ENCODE results near the gene NT5C.
A peak's percentile ranks its signal among the peaks of the same experiment; 100 is the strongest.

NT5C gene

GRCh38 chr17:75105126-75106080 lies 26.1 kb downstream of the NT5C start (continued):
- TF ChIP-seq, protein P1, sequence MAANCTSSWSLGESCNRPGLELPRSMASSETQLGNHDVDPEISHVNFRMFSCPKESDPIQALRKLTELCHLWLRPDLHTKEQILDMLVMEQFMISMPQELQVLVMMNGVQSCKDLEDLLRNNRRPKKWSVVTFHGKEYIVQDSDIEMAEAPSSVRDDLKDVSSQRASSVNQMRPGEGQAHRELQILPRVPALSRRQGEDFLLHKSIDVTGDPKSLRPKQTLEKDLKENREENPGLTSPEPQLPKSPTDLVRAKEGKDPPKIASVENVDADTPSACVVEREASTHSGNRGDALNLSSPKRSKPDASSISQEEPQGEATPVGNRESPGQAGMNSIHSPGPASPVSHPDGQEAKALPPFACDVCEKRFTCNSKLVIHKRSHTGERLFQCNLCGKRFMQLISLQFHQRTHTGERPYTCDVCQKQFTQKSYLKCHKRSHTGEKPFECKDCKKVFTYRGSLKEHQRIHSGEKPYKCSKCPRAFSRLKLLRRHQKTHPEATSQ (tag by site-specific recombination; IDR thresholded peaks at IDR 0.05): peak; percentile 84; the same call in 1 of the 2 replicates
- TF ChIP-seq, protein P2, sequence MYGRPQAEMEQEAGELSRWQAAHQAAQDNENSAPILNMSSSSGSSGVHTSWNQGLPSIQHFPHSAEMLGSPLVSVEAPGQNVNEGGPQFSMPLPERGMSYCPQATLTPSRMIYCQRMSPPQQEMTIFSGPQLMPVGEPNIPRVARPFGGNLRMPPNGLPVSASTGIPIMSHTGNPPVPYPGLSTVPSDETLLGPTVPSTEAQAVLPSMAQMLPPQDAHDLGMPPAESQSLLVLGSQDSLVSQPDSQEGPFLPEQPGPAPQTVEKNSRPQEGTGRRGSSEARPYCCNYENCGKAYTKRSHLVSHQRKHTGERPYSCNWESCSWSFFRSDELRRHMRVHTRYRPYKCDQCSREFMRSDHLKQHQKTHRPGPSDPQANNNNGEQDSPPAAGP (tag by site-specific recombination; IDR thresholded peaks at IDR 0.05): peak; percentile 92
- TF ChIP-seq, protein P3, sequence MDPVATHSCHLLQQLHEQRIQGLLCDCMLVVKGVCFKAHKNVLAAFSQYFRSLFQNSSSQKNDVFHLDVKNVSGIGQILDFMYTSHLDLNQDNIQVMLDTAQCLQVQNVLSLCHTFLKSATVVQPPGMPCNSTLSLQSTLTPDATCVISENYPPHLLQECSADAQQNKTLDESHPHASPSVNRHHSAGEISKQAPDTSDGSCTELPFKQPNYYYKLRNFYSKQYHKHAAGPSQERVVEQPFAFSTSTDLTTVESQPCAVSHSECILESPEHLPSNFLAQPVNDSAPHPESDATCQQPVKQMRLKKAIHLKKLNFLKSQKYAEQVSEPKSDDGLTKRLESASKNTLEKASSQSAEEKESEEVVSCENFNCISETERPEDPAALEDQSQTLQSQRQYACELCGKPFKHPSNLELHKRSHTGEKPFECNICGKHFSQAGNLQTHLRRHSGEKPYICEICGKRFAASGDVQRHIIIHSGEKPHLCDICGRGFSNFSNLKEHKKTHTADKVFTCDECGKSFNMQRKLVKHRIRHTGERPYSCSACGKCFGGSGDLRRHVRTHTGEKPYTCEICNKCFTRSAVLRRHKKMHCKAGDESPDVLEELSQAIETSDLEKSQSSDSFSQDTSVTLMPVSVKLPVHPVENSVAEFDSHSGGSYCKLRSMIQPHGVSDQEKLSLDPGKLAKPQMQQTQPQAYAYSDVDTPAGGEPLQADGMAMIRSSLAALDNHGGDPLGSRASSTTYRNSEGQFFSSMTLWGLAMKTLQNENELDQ (tag by site-specific recombination; IDR thresholded peaks at IDR 0.05; ENCODE audit: low read depth): peak; percentile 61; the same call in 1 of the 2 replicates
- TF ChIP-seq, protein P4, sequence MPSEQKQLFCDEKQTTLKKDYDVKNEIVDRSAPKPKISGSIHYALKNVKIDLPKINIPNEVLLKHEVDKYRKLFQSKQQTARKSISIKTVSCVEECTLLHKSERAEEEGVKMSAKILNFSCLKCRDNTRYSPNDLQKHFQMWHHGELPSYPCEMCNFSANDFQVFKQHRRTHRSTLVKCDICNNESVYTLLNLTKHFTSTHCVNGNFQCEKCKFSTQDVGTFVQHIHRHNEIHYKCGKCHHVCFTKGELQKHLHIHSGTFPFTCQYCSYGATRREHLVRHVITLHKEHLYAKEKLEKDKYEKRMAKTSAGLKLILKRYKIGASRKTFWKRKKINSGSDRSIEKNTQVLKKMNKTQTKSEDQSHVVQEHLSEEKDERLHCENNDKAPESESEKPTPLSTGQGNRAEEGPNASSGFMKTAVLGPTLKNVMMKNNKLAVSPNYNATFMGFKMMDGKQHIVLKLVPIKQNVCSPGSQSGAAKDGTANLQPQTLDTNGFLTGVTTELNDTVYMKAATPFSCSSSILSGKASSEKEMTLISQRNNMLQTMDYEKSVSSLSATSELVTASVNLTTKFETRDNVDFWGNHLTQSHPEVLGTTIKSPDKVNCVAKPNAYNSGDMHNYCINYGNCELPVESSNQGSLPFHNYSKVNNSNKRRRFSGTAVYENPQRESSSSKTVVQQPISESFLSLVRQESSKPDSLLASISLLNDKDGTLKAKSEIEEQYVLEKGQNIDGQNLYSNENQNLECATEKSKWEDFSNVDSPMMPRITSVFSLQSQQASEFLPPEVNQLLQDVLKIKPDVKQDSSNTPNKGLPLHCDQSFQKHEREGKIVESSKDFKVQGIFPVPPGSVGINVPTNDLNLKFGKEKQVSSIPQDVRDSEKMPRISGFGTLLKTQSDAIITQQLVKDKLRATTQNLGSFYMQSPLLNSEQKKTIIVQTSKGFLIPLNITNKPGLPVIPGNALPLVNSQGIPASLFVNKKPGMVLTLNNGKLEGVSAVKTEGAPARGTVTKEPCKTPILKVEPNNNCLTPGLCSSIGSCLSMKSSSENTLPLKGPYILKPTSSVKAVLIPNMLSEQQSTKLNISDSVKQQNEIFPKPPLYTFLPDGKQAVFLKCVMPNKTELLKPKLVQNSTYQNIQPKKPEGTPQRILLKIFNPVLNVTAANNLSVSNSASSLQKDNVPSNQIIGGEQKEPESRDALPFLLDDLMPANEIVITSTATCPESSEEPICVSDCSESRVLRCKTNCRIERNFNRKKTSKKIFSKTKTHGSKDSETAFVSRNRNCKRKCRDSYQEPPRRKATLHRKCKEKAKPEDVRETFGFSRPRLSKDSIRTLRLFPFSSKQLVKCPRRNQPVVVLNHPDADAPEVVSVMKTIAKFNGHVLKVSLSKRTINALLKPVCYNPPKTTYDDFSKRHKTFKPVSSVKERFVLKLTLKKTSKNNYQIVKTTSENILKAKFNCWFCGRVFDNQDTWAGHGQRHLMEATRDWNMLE (tag by site-specific recombination; conservative IDR thresholded peaks at IDR 0.05; ENCODE audit: low read depth): peak; percentile 42; the same call in 1 of the 2 replicates
- peak; percentile 50 for TF ChIP-seq GFI1B (tag by site-specific recombination; IDR thresholded peaks at IDR 0.05)
- TF ChIP-seq, protein P5, sequence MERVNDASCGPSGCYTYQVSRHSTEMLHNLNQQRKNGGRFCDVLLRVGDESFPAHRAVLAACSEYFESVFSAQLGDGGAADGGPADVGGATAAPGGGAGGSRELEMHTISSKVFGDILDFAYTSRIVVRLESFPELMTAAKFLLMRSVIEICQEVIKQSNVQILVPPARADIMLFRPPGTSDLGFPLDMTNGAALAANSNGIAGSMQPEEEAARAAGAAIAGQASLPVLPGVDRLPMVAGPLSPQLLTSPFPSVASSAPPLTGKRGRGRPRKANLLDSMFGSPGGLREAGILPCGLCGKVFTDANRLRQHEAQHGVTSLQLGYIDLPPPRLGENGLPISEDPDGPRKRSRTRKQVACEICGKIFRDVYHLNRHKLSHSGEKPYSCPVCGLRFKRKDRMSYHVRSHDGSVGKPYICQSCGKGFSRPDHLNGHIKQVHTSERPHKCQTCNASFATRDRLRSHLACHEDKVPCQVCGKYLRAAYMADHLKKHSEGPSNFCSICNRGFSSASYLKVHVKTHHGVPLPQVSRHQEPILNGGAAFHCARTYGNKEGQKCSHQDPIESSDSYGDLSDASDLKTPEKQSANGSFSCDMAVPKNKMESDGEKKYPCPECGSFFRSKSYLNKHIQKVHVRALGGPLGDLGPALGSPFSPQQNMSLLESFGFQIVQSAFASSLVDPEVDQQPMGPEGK (tag by site-specific recombination; IDR thresholded peaks at IDR 0.05): peak; percentile 70; the same call in 1 of the 2 replicates
- TF ChIP-seq ZIC2 (tag by site-specific recombination; IDR thresholded peaks at IDR 0.05): peak; percentile 100
- TF ChIP-seq ZBTB21 (tag by site-specific recombination; IDR thresholded peaks at IDR 0.05): 0 out of 2 replicates have a peak, but pooled peaks have one; percentile 50
- TF ChIP-seq KLF8 (tag by site-specific recombination; IDR thresholded peaks at IDR 0.05): peak; percentile 47; the same call in 1 of the 2 replicates
- peak; percentile 70; the same call in 1 of the 2 replicates for TF ChIP-seq ZNF391 (tag by site-specific recombination; IDR thresholded peaks at IDR 0.05; ENCODE audit: borderline replicate concordance, low read depth)
- TF ChIP-seq, protein P6, sequence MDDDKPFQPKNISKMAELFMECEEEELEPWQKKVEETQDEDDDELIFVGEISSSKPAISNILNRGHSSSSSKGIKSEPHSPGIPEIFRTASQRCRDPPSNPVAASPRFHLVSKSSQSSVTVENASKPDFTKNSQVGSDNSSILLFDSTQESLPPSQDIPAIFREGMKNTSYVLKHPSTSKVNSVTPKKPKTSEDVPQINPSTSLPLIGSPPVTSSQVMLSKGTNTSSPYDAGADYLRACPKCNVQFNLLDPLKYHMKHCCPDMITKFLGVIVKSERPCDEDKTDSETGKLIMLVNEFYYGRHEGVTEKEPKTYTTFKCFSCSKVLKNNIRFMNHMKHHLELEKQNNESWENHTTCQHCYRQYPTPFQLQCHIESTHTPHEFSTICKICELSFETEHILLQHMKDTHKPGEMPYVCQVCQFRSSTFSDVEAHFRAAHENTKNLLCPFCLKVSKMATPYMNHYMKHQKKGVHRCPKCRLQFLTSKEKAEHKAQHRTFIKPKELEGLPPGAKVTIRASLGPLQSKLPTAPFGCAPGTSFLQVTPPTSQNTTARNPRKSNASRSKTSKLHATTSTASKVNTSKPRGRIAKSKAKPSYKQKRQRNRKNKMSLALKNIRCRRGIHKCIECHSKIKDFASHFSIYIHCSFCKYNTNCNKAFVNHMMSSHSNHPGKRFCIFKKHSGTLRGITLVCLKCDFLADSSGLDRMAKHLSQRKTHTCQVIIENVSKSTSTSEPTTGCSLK (tag by site-specific recombination; IDR thresholded peaks at IDR 0.05): no peak
- no peak for TF ChIP-seq ZNF837 (tag by site-specific recombination; IDR thresholded peaks at IDR 0.05)
- TF ChIP-seq ZNF24 (tag by site-specific recombination; IDR thresholded peaks at IDR 0.05): peak; percentile 100
- TF ChIP-seq, protein P7, sequence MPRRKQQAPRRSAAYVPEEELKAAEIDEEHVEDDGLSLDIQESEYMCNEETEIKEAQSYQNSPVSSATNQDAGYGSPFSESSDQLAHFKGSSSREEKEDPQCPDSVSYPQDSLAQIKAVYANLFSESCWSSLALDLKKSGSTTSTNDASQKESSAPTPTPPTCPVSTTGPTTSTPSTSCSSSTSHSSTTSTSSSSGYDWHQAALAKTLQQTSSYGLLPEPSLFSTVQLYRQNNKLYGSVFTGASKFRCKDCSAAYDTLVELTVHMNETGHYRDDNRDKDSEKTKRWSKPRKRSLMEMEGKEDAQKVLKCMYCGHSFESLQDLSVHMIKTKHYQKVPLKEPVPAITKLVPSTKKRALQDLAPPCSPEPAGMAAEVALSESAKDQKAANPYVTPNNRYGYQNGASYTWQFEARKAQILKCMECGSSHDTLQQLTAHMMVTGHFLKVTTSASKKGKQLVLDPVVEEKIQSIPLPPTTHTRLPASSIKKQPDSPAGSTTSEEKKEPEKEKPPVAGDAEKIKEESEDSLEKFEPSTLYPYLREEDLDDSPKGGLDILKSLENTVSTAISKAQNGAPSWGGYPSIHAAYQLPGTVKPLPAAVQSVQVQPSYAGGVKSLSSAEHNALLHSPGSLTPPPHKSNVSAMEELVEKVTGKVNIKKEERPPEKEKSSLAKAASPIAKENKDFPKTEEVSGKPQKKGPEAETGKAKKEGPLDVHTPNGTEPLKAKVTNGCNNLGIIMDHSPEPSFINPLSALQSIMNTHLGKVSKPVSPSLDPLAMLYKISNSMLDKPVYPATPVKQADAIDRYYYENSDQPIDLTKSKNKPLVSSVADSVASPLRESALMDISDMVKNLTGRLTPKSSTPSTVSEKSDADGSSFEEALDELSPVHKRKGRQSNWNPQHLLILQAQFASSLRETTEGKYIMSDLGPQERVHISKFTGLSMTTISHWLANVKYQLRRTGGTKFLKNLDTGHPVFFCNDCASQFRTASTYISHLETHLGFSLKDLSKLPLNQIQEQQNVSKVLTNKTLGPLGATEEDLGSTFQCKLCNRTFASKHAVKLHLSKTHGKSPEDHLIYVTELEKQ (tag by site-specific recombination; IDR thresholded peaks at IDR 0.05; ENCODE audit: borderline replicate concordance): peak; percentile 82
- TF ChIP-seq ZEB2 (tag by site-specific recombination; IDR thresholded peaks at IDR 0.05): peak; percentile 85
- TF ChIP-seq ZNF501 (tag by site-specific recombination; IDR thresholded peaks at IDR 0.05): 0 out of 2 replicates have a peak, but pooled peaks have one; percentile 16
- TF ChIP-seq SP3 (tag by site-specific recombination; IDR thresholded peaks at IDR 0.05): peak; percentile 31; the same call in 1 of the 2 replicates
- TF ChIP-seq SP7 (tag by site-specific recombination; IDR thresholded peaks at IDR 0.05): peak; percentile 83

All from HEK293 (cell line).